H9 (cell line): Measurements from ENCODE around the gene MYL9. TPM values are rescaled to one million over a fixed set of nuclear protein-coding genes. Genes with fewer than 3 reads are reported as not detected.

ENCODE experiments used
- DNase-seq: peaks from one replicate; pipeline ENCODE4 v3.0.0-alpha.2; 2017
- H2AFZ ChIP-seq: one replicate; pipeline ENCODE4 v1.6.1; 2013; ENCODE audit warnings: mild to moderate bottlenecking, low read length, control low read depth, moderate library complexity
- H2AK5ac ChIP-seq: 2 replicates; pipeline ENCODE4 v1.6.1; 2013; ENCODE audit warnings: low read length, control low read depth, mixed read lengths; ENCODE audit not compliant: insufficient read length
- H2BK120ac ChIP-seq: one replicate; pipeline ENCODE4 v1.6.1; 2013; ENCODE audit warnings: low read depth, mild to moderate bottlenecking, low read length, control low read depth, inconsistent platforms; ENCODE audit not compliant: poor library complexity, severe bottlenecking
- H2BK12ac ChIP-seq: 2 replicates; pipeline ENCODE4 v1.6.1; 2013; ENCODE audit warnings: low read length, control low read depth, mixed read lengths, low read depth; ENCODE audit not compliant: insufficient read length
- H2BK15ac ChIP-seq: 2 replicates; pipeline ENCODE4 v1.6.1; 2013; ENCODE audit warnings: low read depth, low read length, control low read depth
- H2BK20ac ChIP-seq: one replicate; pipeline ENCODE4 v1.6.1; 2013; ENCODE audit warnings: low read depth, mild to moderate bottlenecking, low read length, control low read depth, inconsistent platforms; ENCODE audit not compliant: poor library complexity, severe bottlenecking
- H2BK5ac ChIP-seq: 2 replicates; pipeline ENCODE4 v1.6.1; 2013; ENCODE audit warnings: low read length, control low read depth, mixed read lengths; ENCODE audit not compliant: insufficient read length
- H3K14ac ChIP-seq: 2 replicates; pipeline ENCODE4 v1.6.1; 2013; ENCODE audit warnings: low read length, control low read depth; ENCODE audit not compliant: insufficient read depth
- H3K18ac ChIP-seq: 2 replicates; pipeline ENCODE4 v1.6.1; 2013; ENCODE audit warnings: low read depth, mild to moderate bottlenecking, mixed read lengths, low read length, control low read depth; ENCODE audit not compliant: insufficient read length
- H3K23ac ChIP-seq: 2 replicates; pipeline ENCODE4 v1.6.1; 2013; ENCODE audit warnings: low read length, control low read depth, mixed read lengths, low read depth; ENCODE audit not compliant: insufficient read length
- H3K23me2 ChIP-seq: 2 replicates; pipeline ENCODE4 v1.6.1; 2013; ENCODE audit warnings: low read depth, mild to moderate bottlenecking, mixed read lengths, low read length, control low read depth; ENCODE audit not compliant: insufficient read length, poor library complexity, severe bottlenecking
- H3K27ac ChIP-seq: 2 replicates; pipeline ENCODE4 v1.5.1; 2013; ENCODE audit warnings: low read length, control low read depth, mixed read lengths, low read depth; ENCODE audit not compliant: insufficient read length
- H3K27me3 ChIP-seq: 2 replicates; pipeline ENCODE4 v1.6.1; 2013; ENCODE audit warnings: low read length, control low read depth, inconsistent platforms; ENCODE audit not compliant: insufficient read depth
- H3K4ac ChIP-seq: 2 replicates; pipeline ENCODE4 v1.6.1; 2013; ENCODE audit warnings: low read depth, mild to moderate bottlenecking, control low read depth, inconsistent platforms, low read length, moderate library complexity
- H3K4me1 ChIP-seq: 2 replicates; pipeline ENCODE4 v1.6.1; 2013; ENCODE audit warnings: low read length, control low read depth, inconsistent platforms; ENCODE audit not compliant: insufficient read depth
- H3K4me2 ChIP-seq: 2 replicates; pipeline ENCODE4 v1.6.1; 2013; ENCODE audit warnings: low read length, control low read depth, mixed read lengths; ENCODE audit not compliant: insufficient read length, insufficient read depth
- H3K56ac ChIP-seq: 2 replicates; pipeline ENCODE4 v1.6.1; 2013; ENCODE audit warnings: low read depth, mild to moderate bottlenecking, mixed read lengths, low read length, control low read depth; ENCODE audit not compliant: insufficient read length
- H3K79me1 ChIP-seq: 2 replicates; pipeline ENCODE4 v1.6.1; 2013; ENCODE audit warnings: low read depth, mild to moderate bottlenecking, moderate library complexity, low read length, control low read depth, inconsistent platforms; ENCODE audit not compliant: insufficient read depth, poor library complexity, severe bottlenecking
- H3K79me2 ChIP-seq: 2 replicates; pipeline ENCODE4 v1.6.1; 2013; ENCODE audit warnings: low read length, control low read depth, inconsistent platforms; ENCODE audit not compliant: insufficient read depth
- H3K9ac ChIP-seq: 2 replicates; pipeline ENCODE4 v1.6.1; 2013; ENCODE audit warnings: low read length, control low read depth, mixed read lengths; ENCODE audit not compliant: insufficient read length; ENCODE audit errors: extremely low read depth
- H3K9me3 ChIP-seq: one replicate; pipeline ENCODE4 v1.6.1; 2013; ENCODE audit warnings: low read depth, low read length, inconsistent platforms; ENCODE audit not compliant: control insufficient read depth
- H3T11ph ChIP-seq: one replicate; pipeline ENCODE4 v1.6.1; 2013; ENCODE audit warnings: mild to moderate bottlenecking, low read length, control low read depth, inconsistent platforms
- H4K20me1 ChIP-seq: one replicate; pipeline ENCODE4 v1.6.1; 2013; ENCODE audit not compliant: control insufficient read depth, insufficient read length, insufficient read depth
- H4K5ac ChIP-seq: 2 replicates; pipeline ENCODE4 v1.6.1; 2013; ENCODE audit warnings: low read depth, mild to moderate bottlenecking, mixed read lengths, low read length, control low read depth; ENCODE audit not compliant: insufficient read length
- H4K8ac ChIP-seq: replicated peaks from 2 replicates; pipeline ENCODE4 v1.6.1; 2013; ENCODE audit warnings: low read length, control low read depth, mixed read lengths, low read depth; ENCODE audit not compliant: insufficient read length
- H4K91ac ChIP-seq: 2 replicates; pipeline ENCODE4 v1.6.1; 2013; ENCODE audit warnings: low read depth, mild to moderate bottlenecking, moderate library complexity, mixed read lengths, low read length, control low read depth; ENCODE audit not compliant: insufficient read length
- H3K27ac Mint-ChIP-seq, 3 experiments: 2 replicates in 2 of 3; 3 replicates in 1 of 3; pipeline ENCODE4 v1.8.0; 2020 to 2021; ENCODE audit warnings: mixed read lengths in 3 of 3, mild to moderate bottlenecking in 1 of 3, moderate library complexity in 1 of 3
- H3K27me3 Mint-ChIP-seq: 2 replicates; pipeline ENCODE4 v1.8.0; 2021; ENCODE audit warnings: low read depth, mild to moderate bottlenecking, moderate library complexity, mixed read lengths
- H3K36me3 Mint-ChIP-seq, 3 experiments: 2 replicates in 2 of 3; 3 replicates in 1 of 3; pipeline ENCODE4 v1.8.0; 2020 to 2021; ENCODE audit warnings: low read depth in 3 of 3, mixed read lengths in 3 of 3; ENCODE audit not compliant: insufficient read depth in 1 of 3
- H3K4me1 Mint-ChIP-seq, 2 experiments: 2 replicates each; pipeline ENCODE4 v1.8.0; 2020; ENCODE audit warnings: mixed read lengths in 2 of 2
- H3K4me3 Mint-ChIP-seq, 2 experiments: 2 replicates in 1 of 2; 3 replicates in 1 of 2; pipeline ENCODE4 v1.8.0; 2020 to 2021; ENCODE audit warnings: mild to moderate bottlenecking in 2 of 2, mixed read lengths in 2 of 2, moderate library complexity in 1 of 2
- H3K9me3 Mint-ChIP-seq, 2 experiments: 2 replicates in 1 of 2; 3 replicates in 1 of 2; pipeline ENCODE4 v1.8.0; 2020; ENCODE audit warnings: mild to moderate bottlenecking in 2 of 2, mixed read lengths in 2 of 2, moderate library complexity in 1 of 2
- CTCF ChIP-seq: fragments of 200-600 bp; sonication (generic); conservative IDR thresholded peaks from 3 replicates; pipeline ENCODE4 v1.8.0; 2021; ENCODE audit warnings: antibody characterized with exemption, mild to moderate bottlenecking
- WGBS: extraction: QIAGEN DNeasy Blood & Tissue Kit; methylation state at CpG from one replicate; pipeline ENCODE4 v1.1.7; 2013; ENCODE audit warnings: missing lambda C conversion rate, low lambda C conversion rate, mixed read lengths; ENCODE audit not compliant: insufficient read length; ENCODE audit errors: extremely low coverage; 5-methylcytosine and 5-hydroxymethylcytosine counted together
- total RNA-seq: library from RNA; stranded (reverse); gene quantifications from 2 replicates; pipeline ENCODE4 v1.2.1, GENCODE V29; 2021

Gene MYL9
- total RNA-seq, 1 experiment from 2014 or later: 218 TPM

- Histone ChIP-seq H3K27ac (no peak overlapping the region), H4K20me1 (no peaks in the 10 kb centered on the region), H4K91ac (no peak overlapping the region), H3T11ph (no peak overlapping the region), H3K79me2 (no peaks in the 10 kb centered on the region; the same call in 1 of the 2 replicates), H2AFZ (no peak overlapping the region), H3K23me2 (peaks cover 28% of the 10 kb centered on the region), H3K14ac (no peak overlapping the region), H3K4me2 (no peak overlapping the region), H2BK20ac (no peak overlapping the region), H3K4ac (no peak overlapping the region), H3K9me3 (no peaks in the 10 kb centered on the region), H2AK5ac (no peak overlapping the region), H2BK15ac (no peak overlapping the region), H4K5ac (no peak overlapping the region), H2BK120ac (no peak overlapping the region), H3K18ac (no peak overlapping the region), H3K56ac (no peak overlapping the region), H3K4me1 (peaks cover 8% of the 10 kb centered on the region), H4K8ac (no peak overlapping the region), H3K23ac (no peak overlapping the region), H2BK12ac (no peak overlapping the region), H3K27me3 (no peaks in the 10 kb centered on the region), H2BK5ac (no peak overlapping the region), H3K9ac (no peak overlapping the region), H3K79me1 (no peaks in the 10 kb centered on the region)
- Mint-ChIP-seq H3K4me1 (peaks cover 40 to 42% of the 10 kb centered on the region in 2 experiments), H3K27ac (peak overlapping the region; percentile 27 to 75 (median 56); a peak in 3 of 7 replicates), H3K9me3 (peaks cover 4 to 5% of the 10 kb centered on the region in 2 experiments), H3K36me3 (peaks cover 8 to 18% (median 13%) of the 10 kb centered on the region in 3 experiments), H3K4me3 (peak overlapping the region in 1 of 2 experiments; percentile 3; a peak in 4 of 5 replicates), H3K27me3 (no peaks in the 10 kb centered on the region)
- no CpG with 5 or more reads among the region's 7 CpGs for WGBS
- no peak for TF ChIP-seq CTCF
- peak; percentile 44 for DNase-seq
These were observed 28.6 kb downstream of the MYL9 start for GRCh38 chr20:36569847-36570429.
